Measurements from ENCODE around the gene COLEC11.

- TF ChIP-seq, protein P1, sequence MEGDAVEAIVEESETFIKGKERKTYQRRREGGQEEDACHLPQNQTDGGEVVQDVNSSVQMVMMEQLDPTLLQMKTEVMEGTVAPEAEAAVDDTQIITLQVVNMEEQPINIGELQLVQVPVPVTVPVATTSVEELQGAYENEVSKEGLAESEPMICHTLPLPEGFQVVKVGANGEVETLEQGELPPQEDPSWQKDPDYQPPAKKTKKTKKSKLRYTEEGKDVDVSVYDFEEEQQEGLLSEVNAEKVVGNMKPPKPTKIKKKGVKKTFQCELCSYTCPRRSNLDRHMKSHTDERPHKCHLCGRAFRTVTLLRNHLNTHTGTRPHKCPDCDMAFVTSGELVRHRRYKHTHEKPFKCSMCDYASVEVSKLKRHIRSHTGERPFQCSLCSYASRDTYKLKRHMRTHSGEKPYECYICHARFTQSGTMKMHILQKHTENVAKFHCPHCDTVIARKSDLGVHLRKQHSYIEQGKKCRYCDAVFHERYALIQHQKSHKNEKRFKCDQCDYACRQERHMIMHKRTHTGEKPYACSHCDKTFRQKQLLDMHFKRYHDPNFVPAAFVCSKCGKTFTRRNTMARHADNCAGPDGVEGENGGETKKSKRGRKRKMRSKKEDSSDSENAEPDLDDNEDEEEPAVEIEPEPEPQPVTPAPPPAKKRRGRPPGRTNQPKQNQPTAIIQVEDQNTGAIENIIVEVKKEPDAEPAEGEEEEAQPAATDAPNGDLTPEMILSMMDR (IDR thresholded peaks at IDR 0.05), result no peak
- no peak for TF ChIP-seq POLR2AphosphoS5 (IDR thresholded peaks at IDR 0.05; ENCODE audit: insufficient read depth in 1 of 2, low read depth in 1 of 2)
These were observed 18.0 kb downstream of the COLEC11 start for GRCh38 chr2:3612639-3613523.
